Measurements from ENCODE around the gene RHO. TPM values are rescaled to one million over a fixed set of nuclear protein-coding genes. Genes with fewer than 3 reads are reported as not detected.

RHO gene
- total RNA-seq, 1 experiment from 2014 or later = not detected

DNA sequence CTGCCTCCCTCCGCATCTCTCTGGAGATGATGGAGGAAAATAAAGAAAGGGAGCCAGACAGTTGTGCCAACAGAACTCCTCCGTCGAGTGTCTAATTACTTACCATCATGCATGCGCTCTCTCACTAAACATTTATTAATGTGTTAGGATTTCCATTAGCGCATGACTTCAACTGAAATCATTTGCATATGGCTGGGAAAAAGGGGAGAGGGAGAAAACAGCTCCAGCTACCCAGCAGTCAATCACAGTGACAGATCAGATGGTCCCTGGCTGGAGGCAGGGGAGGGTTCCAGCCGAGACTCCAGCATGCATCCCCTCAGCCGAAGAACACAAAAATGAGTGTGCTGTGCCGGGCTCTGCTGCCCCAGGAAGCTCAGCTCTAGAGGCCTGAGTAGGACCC lies 6.8 kb upstream of the RHO start:
- Histone ChIP-seq H3K23ac (ENCODE audit: insufficient read length, low read depth, low read length) (no peak overlapping the region), H3K79me2 (ENCODE audit: insufficient read depth, low read length) (no peaks in the 10 kb centered on the region), H3K9ac (ENCODE audit: extremely low read depth, insufficient read length, low read length) (no peak overlapping the region), H3K27me3 (ENCODE audit: insufficient read depth, low read length) (no peaks in the 10 kb centered on the region; the same call in 1 of the 2 replicates), H3K4me2 (ENCODE audit: insufficient read depth, insufficient read length, low read length) (no peak overlapping the region), H3K56ac (ENCODE audit: insufficient read length, low read depth, low read length) (no peak overlapping the region), H3K4me1 (ENCODE audit: insufficient read depth, low read length) (no peaks in the 10 kb centered on the region), H3K9me3 (ENCODE audit: control insufficient read depth, low read depth, low read length) (no peaks in the 10 kb centered on the region), H4K5ac (ENCODE audit: insufficient read length, low read depth, low read length) (no peak overlapping the region), H4K8ac (replicated peaks; ENCODE audit: insufficient read length, low read depth, low read length) (no peak overlapping the region), H2BK120ac (ENCODE audit: low read depth, low read length, poor library complexity, severe bottlenecking) (no peak overlapping the region), H3K79me1 (ENCODE audit: insufficient read depth, low read depth, low read length, poor library complexity, severe bottlenecking) (no peaks in the 10 kb centered on the region), H3K23me2 (ENCODE audit: insufficient read length, low read depth, low read length, poor library complexity, severe bottlenecking) (no peaks in the 10 kb centered on the region), H3K27ac (ENCODE audit: insufficient read length, low read depth, low read length) (no peak overlapping the region), H4K91ac (ENCODE audit: insufficient read length, low read depth, low read length) (no peak overlapping the region), H2AK5ac (ENCODE audit: insufficient read length, low read length) (no peak overlapping the region), H2BK20ac (ENCODE audit: low read depth, low read length, poor library complexity, severe bottlenecking) (no peak overlapping the region), H2BK12ac (ENCODE audit: insufficient read length, low read depth, low read length) (no peak overlapping the region), H2BK5ac (ENCODE audit: insufficient read length, low read length) (no peak overlapping the region), H4K20me1 (ENCODE audit: control insufficient read depth, insufficient read depth, insufficient read length) (no peaks in the 10 kb centered on the region), H2BK15ac (ENCODE audit: low read depth, low read length) (no peak overlapping the region), H3K18ac (ENCODE audit: insufficient read length, low read depth, low read length) (no peak overlapping the region), H3T11ph (ENCODE audit: low read length) (no peak overlapping the region), H3K14ac (ENCODE audit: insufficient read depth, low read length) (no peak overlapping the region), H3K4ac (ENCODE audit: low read depth, low read length) (no peak overlapping the region), H2AFZ (ENCODE audit: low read length) (no peak overlapping the region)
- TF ChIP-seq, protein P1, sequence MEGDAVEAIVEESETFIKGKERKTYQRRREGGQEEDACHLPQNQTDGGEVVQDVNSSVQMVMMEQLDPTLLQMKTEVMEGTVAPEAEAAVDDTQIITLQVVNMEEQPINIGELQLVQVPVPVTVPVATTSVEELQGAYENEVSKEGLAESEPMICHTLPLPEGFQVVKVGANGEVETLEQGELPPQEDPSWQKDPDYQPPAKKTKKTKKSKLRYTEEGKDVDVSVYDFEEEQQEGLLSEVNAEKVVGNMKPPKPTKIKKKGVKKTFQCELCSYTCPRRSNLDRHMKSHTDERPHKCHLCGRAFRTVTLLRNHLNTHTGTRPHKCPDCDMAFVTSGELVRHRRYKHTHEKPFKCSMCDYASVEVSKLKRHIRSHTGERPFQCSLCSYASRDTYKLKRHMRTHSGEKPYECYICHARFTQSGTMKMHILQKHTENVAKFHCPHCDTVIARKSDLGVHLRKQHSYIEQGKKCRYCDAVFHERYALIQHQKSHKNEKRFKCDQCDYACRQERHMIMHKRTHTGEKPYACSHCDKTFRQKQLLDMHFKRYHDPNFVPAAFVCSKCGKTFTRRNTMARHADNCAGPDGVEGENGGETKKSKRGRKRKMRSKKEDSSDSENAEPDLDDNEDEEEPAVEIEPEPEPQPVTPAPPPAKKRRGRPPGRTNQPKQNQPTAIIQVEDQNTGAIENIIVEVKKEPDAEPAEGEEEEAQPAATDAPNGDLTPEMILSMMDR (conservative IDR thresholded peaks at IDR 0.05) = no peak
- Mint-ChIP-seq H3K27me3 (ENCODE audit: low read depth) (no peaks in the 10 kb centered on the region), H3K9me3 (no peaks in the 10 kb centered on the region), H3K36me3 (ENCODE audit: insufficient read depth in 1 of 3, low read depth in 3 of 3) (peaks cover 1 to 9% (median 7%) of the 10 kb centered on the region in 3 experiments; a peak in 5 of 7 replicates), H3K4me3 (no peak overlapping the region), H3K27ac (no peak overlapping the region), H3K4me1 (peaks cover 9 to 13% of the 10 kb centered on the region in 2 experiments)
- DNase-seq = no peak
- no CpG with 5 or more reads among the region's 8 CpGs for WGBS (ENCODE audit: extremely low coverage, insufficient read length, low lambda C conversion rate)
